A549 (cell line): ENCODE data around the gene RELN.

Source experiments
- BHLHE40 ChIP-seq: IDR thresholded peaks from 2 replicates; pipeline ENCODE4 v1.6.1; 2012; ENCODE audit warnings: low read depth, low read length, inconsistent platforms
- JUNB ChIP-seq: fragments of >200 bp; sonication (Bioruptor Twin); formaldehyde crosslinking; IDR thresholded peaks from 2 replicates; pipeline ENCODE4 v1.6.1; 2016
- KDM5A ChIP-seq: fragments of 200-600 bp; sonication (generic); IDR thresholded peaks from 2 replicates; pipeline ENCODE4 v1.6.1; 2016; ENCODE audit warnings: antibody characterized with exemption, mild to moderate bottlenecking
- POLR2A ChIP-seq: IDR thresholded peaks from 2 replicates; pipeline ENCODE4 v1.6.1; 2012; ENCODE audit warnings: mild to moderate bottlenecking, low read length
- RAD21 ChIP-seq, 2 experiments: fragments of >200 bp in 1 of 2; sonication (Bioruptor Twin) in 1 of 2; formaldehyde crosslinking in 1 of 2; IDR thresholded peaks in 1 of 2; conservative IDR thresholded peaks in 1 of 2; 2 replicates in 1 of 2; 3 replicates in 1 of 2; pipeline ENCODE4 v1.6.1; 2012 to 2018; ENCODE audit warnings: inconsistent platforms in 1 of 2
- REST ChIP-seq: fragments of 200-600 bp; sonication (generic); IDR thresholded peaks from 2 replicates; pipeline ENCODE4 v1.6.1; 2016; ENCODE audit warnings: antibody characterized with exemption, mild to moderate bottlenecking, moderate library complexity
- USF2 ChIP-seq: fragments of 450-650 bp; IDR thresholded peaks from 2 replicates; pipeline ENCODE4 v1.6.1; 2014; ENCODE audit warnings: antibody characterized with exemption
- TF ChIP-seq, protein P1 (sequence below): fragments of >200 bp; sonication (Bioruptor Twin); formaldehyde crosslinking; IDR thresholded peaks from 3 replicates; pipeline ENCODE4 v1.5.1; 2016

DNA sequence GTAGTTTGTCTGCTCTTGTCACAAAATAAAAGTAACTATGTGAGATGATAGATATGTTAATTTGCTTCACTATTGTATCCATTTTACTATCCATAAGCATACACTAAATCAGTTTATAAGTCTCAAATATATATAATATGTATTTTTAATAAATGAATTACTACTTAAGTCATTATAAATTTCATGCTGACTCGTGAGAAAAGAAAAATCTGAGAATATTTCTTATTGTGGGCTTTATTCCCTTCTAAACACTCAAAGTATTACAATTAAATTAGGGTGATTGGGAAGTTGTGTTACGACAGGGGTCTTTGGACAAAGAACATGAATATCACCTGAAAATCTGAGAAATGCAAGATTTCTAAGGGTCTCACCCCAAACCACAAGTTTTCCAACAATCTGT lies 48.7 kb upstream of the RELN start:
- no peak for TF ChIP-seq REST
- TF ChIP-seq RAD21 (conservative IDR thresholded peaks at IDR 0.05 in 1 of 2, IDR thresholded peaks at IDR 0.05 in 1 of 2), result no peak
- TF ChIP-seq JUNB, result no peak
- TF ChIP-seq, protein P1, sequence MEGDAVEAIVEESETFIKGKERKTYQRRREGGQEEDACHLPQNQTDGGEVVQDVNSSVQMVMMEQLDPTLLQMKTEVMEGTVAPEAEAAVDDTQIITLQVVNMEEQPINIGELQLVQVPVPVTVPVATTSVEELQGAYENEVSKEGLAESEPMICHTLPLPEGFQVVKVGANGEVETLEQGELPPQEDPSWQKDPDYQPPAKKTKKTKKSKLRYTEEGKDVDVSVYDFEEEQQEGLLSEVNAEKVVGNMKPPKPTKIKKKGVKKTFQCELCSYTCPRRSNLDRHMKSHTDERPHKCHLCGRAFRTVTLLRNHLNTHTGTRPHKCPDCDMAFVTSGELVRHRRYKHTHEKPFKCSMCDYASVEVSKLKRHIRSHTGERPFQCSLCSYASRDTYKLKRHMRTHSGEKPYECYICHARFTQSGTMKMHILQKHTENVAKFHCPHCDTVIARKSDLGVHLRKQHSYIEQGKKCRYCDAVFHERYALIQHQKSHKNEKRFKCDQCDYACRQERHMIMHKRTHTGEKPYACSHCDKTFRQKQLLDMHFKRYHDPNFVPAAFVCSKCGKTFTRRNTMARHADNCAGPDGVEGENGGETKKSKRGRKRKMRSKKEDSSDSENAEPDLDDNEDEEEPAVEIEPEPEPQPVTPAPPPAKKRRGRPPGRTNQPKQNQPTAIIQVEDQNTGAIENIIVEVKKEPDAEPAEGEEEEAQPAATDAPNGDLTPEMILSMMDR, result no peak
- TF ChIP-seq POLR2A, result no peak
- no peak for TF ChIP-seq USF2
- no peak for TF ChIP-seq KDM5A
- no peak for TF ChIP-seq BHLHE40
